SK-N-SH treated with all-trans-retinoic acid at 6 μM for 48 hours (cell line): ENCODE measurements around the gene CACNA1D.

Experiments
- ATAC-seq: fragments of 200-7000 bp; cut with Tn5 transposase; 3 replicates; pipeline ENCODE4 v1.9.1; 2020; ENCODE audit warnings: mild to moderate bottlenecking, moderate library complexity
- ARNTL ChIP-seq: fragments of 450-650 bp; formaldehyde crosslinking; IDR thresholded peaks from 2 replicates; pipeline ENCODE4 v1.5.0; 2020; ENCODE audit warnings: low read depth, mild to moderate bottlenecking, moderate library complexity, borderline replicate concordance
- BACH2 ChIP-seq: fragments of 250-450 bp; sonication (Bioruptor Pico); IDR thresholded peaks from 2 replicates; pipeline ENCODE4 v1.9.0; 2021; ENCODE audit warnings: mild to moderate bottlenecking, borderline replicate concordance
- CREB5 ChIP-seq: fragments of 250-450 bp; sonication (Bioruptor Pico); IDR thresholded peaks from 2 replicates; pipeline ENCODE4 v1.5.1; 2020; ENCODE audit warnings: low read depth, mild to moderate bottlenecking, moderate library complexity
- CSDC2 ChIP-seq: fragments of 250-450 bp; sonication (Bioruptor Pico); IDR thresholded peaks from 2 replicates; pipeline ENCODE4 v1.5.0; 2020; ENCODE audit warnings: mild to moderate bottlenecking, moderate library complexity
- CSRNP3 ChIP-seq: fragments of 250-450 bp; sonication (Bioruptor Pico); IDR thresholded peaks from 2 replicates; pipeline ENCODE4 v1.5.1; 2021; ENCODE audit warnings: mild to moderate bottlenecking, moderate library complexity
- ESRRG ChIP-seq: fragments of 250-450 bp; sonication (Bioruptor Pico); IDR thresholded peaks from 2 replicates; pipeline ENCODE4 v1.6.1; 2021; ENCODE audit warnings: mild to moderate bottlenecking
- GLIS3 ChIP-seq: fragments of 250-450 bp; sonication (Bioruptor Pico); IDR thresholded peaks from 2 replicates; pipeline ENCODE4 v1.5.0; 2020; ENCODE audit warnings: mild to moderate bottlenecking, moderate library complexity
- PPARA ChIP-seq: fragments of 250-450 bp; sonication (Bioruptor Pico); IDR thresholded peaks from 2 replicates; pipeline ENCODE4 v1.5.0; 2020; ENCODE audit warnings: mild to moderate bottlenecking, borderline replicate concordance
- RARB ChIP-seq: fragments of 250-450 bp; sonication (Bioruptor Pico); IDR thresholded peaks from 2 replicates; pipeline ENCODE4 v1.8.0; 2021; ENCODE audit warnings: mild to moderate bottlenecking, moderate library complexity
- SNAI2 ChIP-seq: fragments of 250-450 bp; sonication (Bioruptor Pico); IDR thresholded peaks from 2 replicates; pipeline ENCODE4 v1.5.0; 2020; ENCODE audit warnings: mild to moderate bottlenecking, moderate library complexity
- TCF4 ChIP-seq: fragments of 250-450 bp; sonication (Bioruptor Pico); IDR thresholded peaks from 2 replicates; pipeline ENCODE4 v1.8.0; 2021; ENCODE audit warnings: mild to moderate bottlenecking, moderate library complexity, borderline replicate concordance
- TOX ChIP-seq: fragments of 250-450 bp; sonication (Bioruptor Pico); IDR thresholded peaks from 2 replicates; pipeline ENCODE4 v1.8.0; 2021; ENCODE audit warnings: mild to moderate bottlenecking, moderate library complexity, borderline replicate concordance
- ZC3H10 ChIP-seq: fragments of 250-450 bp; sonication (Bioruptor Pico); IDR thresholded peaks from 2 replicates; pipeline ENCODE4 v1.5.1; 2021; ENCODE audit warnings: mild to moderate bottlenecking, moderate library complexity
- ZFP3 ChIP-seq: fragments of 250-450 bp; sonication (Bioruptor Pico); IDR thresholded peaks from 2 replicates; pipeline ENCODE4 v1.5.0; 2020; ENCODE audit warnings: mild to moderate bottlenecking, moderate library complexity
- ZNF565 ChIP-seq: fragments of 450-650 bp; formaldehyde crosslinking; conservative IDR thresholded peaks from 2 replicates; pipeline ENCODE4 v1.5.0; 2020; ENCODE audit warnings: low read depth, mild to moderate bottlenecking, moderate library complexity
- ZNF70 ChIP-seq: fragments of 450-650 bp; formaldehyde crosslinking; IDR thresholded peaks from 2 replicates; pipeline ENCODE4 v1.5.0; 2020; ENCODE audit warnings: mild to moderate bottlenecking, moderate library complexity
- ZNF8 ChIP-seq: fragments of 450-650 bp; formaldehyde crosslinking; IDR thresholded peaks from 2 replicates; pipeline ENCODE4 v1.5.0; 2020; ENCODE audit warnings: mild to moderate bottlenecking, moderate library complexity
- TF ChIP-seq, protein P1 (sequence below): fragments of 250-450 bp; sonication (Bioruptor Pico); IDR thresholded peaks from 2 replicates; pipeline ENCODE4 v1.8.0; 2021; ENCODE audit warnings: low read depth, mild to moderate bottlenecking, moderate library complexity, borderline replicate concordance
- TF ChIP-seq, protein P2 (sequence below): fragments of 250-450 bp; sonication (Bioruptor Pico); IDR thresholded peaks from 2 replicates; pipeline ENCODE4 v1.5.0; 2020; ENCODE audit warnings: mild to moderate bottlenecking, moderate library complexity
- TF ChIP-seq, protein P3 (sequence below): fragments of 250-450 bp; sonication (Bioruptor Pico); IDR thresholded peaks from 2 replicates; pipeline ENCODE4 v1.8.0; 2020; ENCODE audit warnings: mild to moderate bottlenecking, moderate library complexity, borderline replicate concordance

CACNA1D gene

GRCh38 chr3:53807117-53807810 is 312.9 kb downstream of the CACNA1D start:
- TF ChIP-seq ZC3H10 (CRISPR knock-in tag), result no peak
- TF ChIP-seq BACH2 (CRISPR knock-in tag), result no peak
- TF ChIP-seq ZFP3 (CRISPR knock-in tag), result no peak
- TF ChIP-seq, protein P1, sequence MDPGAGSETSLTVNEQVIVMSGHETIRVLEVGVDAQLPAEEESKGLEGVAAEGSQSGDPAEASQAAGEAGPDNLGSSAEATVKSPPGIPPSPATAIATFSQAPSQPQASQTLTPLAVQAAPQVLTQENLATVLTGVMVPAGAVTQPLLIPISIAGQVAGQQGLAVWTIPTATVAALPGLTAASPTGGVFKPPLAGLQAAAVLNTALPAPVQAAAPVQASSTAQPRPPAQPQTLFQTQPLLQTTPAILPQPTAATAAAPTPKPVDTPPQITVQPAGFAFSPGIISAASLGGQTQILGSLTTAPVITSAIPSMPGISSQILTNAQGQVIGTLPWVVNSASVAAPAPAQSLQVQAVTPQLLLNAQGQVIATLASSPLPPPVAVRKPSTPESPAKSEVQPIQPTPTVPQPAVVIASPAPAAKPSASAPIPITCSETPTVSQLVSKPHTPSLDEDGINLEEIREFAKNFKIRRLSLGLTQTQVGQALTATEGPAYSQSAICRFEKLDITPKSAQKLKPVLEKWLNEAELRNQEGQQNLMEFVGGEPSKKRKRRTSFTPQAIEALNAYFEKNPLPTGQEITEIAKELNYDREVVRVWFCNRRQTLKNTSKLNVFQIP (CRISPR knock-in tag), result no peak
- no peak for TF ChIP-seq CSDC2 (CRISPR knock-in tag)
- no peak for TF ChIP-seq ZNF565 (CRISPR knock-in tag)
- no peak for TF ChIP-seq TOX (CRISPR knock-in tag)
- no peak for TF ChIP-seq GLIS3 (CRISPR knock-in tag)
- TF ChIP-seq, protein P2, sequence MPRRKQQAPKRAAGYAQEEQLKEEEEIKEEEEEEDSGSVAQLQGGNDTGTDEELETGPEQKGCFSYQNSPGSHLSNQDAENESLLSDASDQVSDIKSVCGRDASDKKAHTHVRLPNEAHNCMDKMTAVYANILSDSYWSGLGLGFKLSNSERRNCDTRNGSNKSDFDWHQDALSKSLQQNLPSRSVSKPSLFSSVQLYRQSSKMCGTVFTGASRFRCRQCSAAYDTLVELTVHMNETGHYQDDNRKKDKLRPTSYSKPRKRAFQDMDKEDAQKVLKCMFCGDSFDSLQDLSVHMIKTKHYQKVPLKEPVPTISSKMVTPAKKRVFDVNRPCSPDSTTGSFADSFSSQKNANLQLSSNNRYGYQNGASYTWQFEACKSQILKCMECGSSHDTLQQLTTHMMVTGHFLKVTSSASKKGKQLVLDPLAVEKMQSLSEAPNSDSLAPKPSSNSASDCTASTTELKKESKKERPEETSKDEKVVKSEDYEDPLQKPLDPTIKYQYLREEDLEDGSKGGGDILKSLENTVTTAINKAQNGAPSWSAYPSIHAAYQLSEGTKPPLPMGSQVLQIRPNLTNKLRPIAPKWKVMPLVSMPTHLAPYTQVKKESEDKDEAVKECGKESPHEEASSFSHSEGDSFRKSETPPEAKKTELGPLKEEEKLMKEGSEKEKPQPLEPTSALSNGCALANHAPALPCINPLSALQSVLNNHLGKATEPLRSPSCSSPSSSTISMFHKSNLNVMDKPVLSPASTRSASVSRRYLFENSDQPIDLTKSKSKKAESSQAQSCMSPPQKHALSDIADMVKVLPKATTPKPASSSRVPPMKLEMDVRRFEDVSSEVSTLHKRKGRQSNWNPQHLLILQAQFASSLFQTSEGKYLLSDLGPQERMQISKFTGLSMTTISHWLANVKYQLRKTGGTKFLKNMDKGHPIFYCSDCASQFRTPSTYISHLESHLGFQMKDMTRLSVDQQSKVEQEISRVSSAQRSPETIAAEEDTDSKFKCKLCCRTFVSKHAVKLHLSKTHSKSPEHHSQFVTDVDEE (CRISPR knock-in tag), result no peak
- no peak for ATAC-seq

DNA sequence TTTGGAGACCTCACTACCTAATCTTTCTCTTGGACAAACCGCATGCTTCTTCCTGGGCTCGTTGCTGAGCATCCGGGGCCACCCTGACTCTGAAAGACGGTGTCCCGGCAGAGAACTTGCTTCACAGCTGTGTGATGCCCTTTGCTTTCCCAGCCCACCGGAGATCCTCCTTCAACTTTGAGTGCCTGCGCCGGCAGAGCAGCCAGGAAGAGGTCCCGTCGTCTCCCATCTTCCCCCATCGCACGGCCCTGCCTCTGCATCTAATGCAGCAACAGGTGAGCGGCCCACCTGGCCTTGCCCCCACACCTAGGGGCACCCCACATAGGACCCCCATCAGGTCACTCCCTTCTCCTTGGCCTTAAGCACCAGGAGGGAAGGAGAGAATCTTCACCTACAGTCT is 314.1 kb downstream of the CACNA1D start:
- TF ChIP-seq ZNF70 (CRISPR knock-in tag) (no peak), GLIS3 (CRISPR knock-in tag) (no peak)

GRCh38 chr3:53809267-53809666 is 314.9 kb downstream of the CACNA1D start:
- ATAC-seq, result no peak

More for the DNA sequence above, 314.1 kb downstream of the CACNA1D start:
- ATAC-seq, result no peak

GRCh38 chr3:53809764-53810400 is 315.5 kb downstream of the CACNA1D start:
- ATAC-seq, result no peak
- TF ChIP-seq PPARA (CRISPR knock-in tag), result no peak
- TF ChIP-seq SNAI2 (CRISPR knock-in tag), result no peak
- TF ChIP-seq, protein P1 (CRISPR knock-in tag), result no peak
- no peak for TF ChIP-seq CREB5 (CRISPR knock-in tag)
- TF ChIP-seq, protein P3, sequence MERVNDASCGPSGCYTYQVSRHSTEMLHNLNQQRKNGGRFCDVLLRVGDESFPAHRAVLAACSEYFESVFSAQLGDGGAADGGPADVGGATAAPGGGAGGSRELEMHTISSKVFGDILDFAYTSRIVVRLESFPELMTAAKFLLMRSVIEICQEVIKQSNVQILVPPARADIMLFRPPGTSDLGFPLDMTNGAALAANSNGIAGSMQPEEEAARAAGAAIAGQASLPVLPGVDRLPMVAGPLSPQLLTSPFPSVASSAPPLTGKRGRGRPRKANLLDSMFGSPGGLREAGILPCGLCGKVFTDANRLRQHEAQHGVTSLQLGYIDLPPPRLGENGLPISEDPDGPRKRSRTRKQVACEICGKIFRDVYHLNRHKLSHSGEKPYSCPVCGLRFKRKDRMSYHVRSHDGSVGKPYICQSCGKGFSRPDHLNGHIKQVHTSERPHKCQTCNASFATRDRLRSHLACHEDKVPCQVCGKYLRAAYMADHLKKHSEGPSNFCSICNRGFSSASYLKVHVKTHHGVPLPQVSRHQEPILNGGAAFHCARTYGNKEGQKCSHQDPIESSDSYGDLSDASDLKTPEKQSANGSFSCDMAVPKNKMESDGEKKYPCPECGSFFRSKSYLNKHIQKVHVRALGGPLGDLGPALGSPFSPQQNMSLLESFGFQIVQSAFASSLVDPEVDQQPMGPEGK (CRISPR knock-in tag), result no peak
- TF ChIP-seq ZFP3 (CRISPR knock-in tag), result no peak
- TF ChIP-seq TCF4, result no peak
- no peak for TF ChIP-seq ZC3H10 (CRISPR knock-in tag)
- no peak for TF ChIP-seq ZNF70 (CRISPR knock-in tag)
- no peak for TF ChIP-seq CSDC2 (CRISPR knock-in tag)
- TF ChIP-seq GLIS3 (CRISPR knock-in tag), result no peak
- TF ChIP-seq ZNF565 (CRISPR knock-in tag), result no peak
- TF ChIP-seq CSRNP3 (CRISPR knock-in tag), result no peak
- TF ChIP-seq BACH2 (CRISPR knock-in tag), result no peak
- no peak for TF ChIP-seq ZNF8 (CRISPR knock-in tag)
- no peak for TF ChIP-seq TOX (CRISPR knock-in tag)
- TF ChIP-seq ARNTL (CRISPR knock-in tag), result no peak
- no peak for TF ChIP-seq RARB (CRISPR knock-in tag)
- no peak for TF ChIP-seq ESRRG (CRISPR knock-in tag)

More at GRCh38 chr3:53809267-53809666, 314.9 kb downstream of the CACNA1D start:
- TF ChIP-seq, protein P3 (CRISPR knock-in tag), result no peak
